HepG2 (cell line): ENCODE measurements around the gene PFN2. TPM values are rescaled to one million over a fixed set of nuclear protein-coding genes. Genes with fewer than 3 reads are reported as not detected.

Source experiments
- EP300 ChIP-seq, 3 experiments: sonication (generic) in 1 of 3; formaldehyde crosslinking in 1 of 3; IDR thresholded peaks; 2 replicates each; pipeline versions ENCODE4 v1.5.1 to v1.6.1; 2011 to 2020; ENCODE audit warnings: low read depth in 2 of 3, low read length in 2 of 3, borderline replicate concordance in 1 of 3, improper control_type of control experiment in 1 of 3, mild to moderate bottlenecking in 1 of 3, missing genetic modification reagents in 1 of 3, moderate library complexity in 1 of 3
- HNRNPH1 ChIP-seq: fragments of 200-400 bp; formaldehyde crosslinking; optimal IDR thresholded peaks from 2 replicates; pipeline ENCODE3; 2017; ENCODE audit warnings: mild to moderate bottlenecking, low read depth, low read length
- HOXA9 ChIP-seq: sonication (generic); formaldehyde crosslinking; IDR thresholded peaks from 2 replicates; pipeline ENCODE4 v1.8.1; 2022; ENCODE audit warnings: missing genetic modification reagents, mild to moderate bottlenecking, moderate library complexity, borderline replicate concordance
- NFAT5 ChIP-seq: sonication (generic); formaldehyde crosslinking; IDR thresholded peaks from 2 replicates; pipeline ENCODE4 v1.4.0; 2020; ENCODE audit warnings: missing genetic modification reagents
- NFIC ChIP-seq: IDR thresholded peaks from 2 replicates; pipeline ENCODE4 v1.6.1; 2012; ENCODE audit warnings: mild to moderate bottlenecking, low read length, inconsistent platforms
- RERE ChIP-seq: IDR thresholded peaks from 2 replicates; pipeline ENCODE4 v1.6.1; 2016; ENCODE audit warnings: low read depth, missing genetic modification reagents, missing compliant biosample characterization
- ZBTB34 ChIP-seq: sonication (generic); formaldehyde crosslinking; IDR thresholded peaks from 2 replicates; pipeline ENCODE4 v1.8.0; 2022; ENCODE audit warnings: mild to moderate bottlenecking, missing genetic modification reagents
- ZNF687 ChIP-seq: sonication (generic); formaldehyde crosslinking; IDR thresholded peaks from 2 replicates; pipeline ENCODE4 v1.5.1; 2020; ENCODE audit warnings: mild to moderate bottlenecking, missing genetic modification reagents, moderate library complexity
- ZNF737 ChIP-seq: sonication (generic); formaldehyde crosslinking; IDR thresholded peaks from 2 replicates; pipeline ENCODE4 v1.5.0; 2020; ENCODE audit warnings: missing genetic modification reagents, mild to moderate bottlenecking, borderline replicate concordance
- polyA plus RNA-seq, 8 experiments: library from polyadenylated mRNA; depleted of rRNA in 3 of 8; stranded (reverse) in 7 of 8; unstranded in 1 of 8; fragments of >200 nt; fragmentation: Illumina TruSeq in 4 of 8; extraction: Trizol in 4 of 8; gene quantifications; 2 replicates each; pipeline versions ENCODE4 v1.2.1 to v1.2.3, GENCODE V29; 2011 to 2016; ENCODE audit warnings: low read depth in 4 of 8, missing spikeins in 1 of 8, mixed read lengths in 1 of 8; ENCODE audit not compliant: insufficient read depth in 1 of 8
- total RNA-seq, 5 experiments: library from RNA; depleted of rRNA; stranded (reverse); fragments of >200 nt; fragmentation: Illumina TruSeq; extraction: Trizol; gene quantifications; 2 replicates each; pipeline ENCODE4 v1.2.3, GENCODE V29; 2016; ENCODE audit warnings: low read depth in 1 of 5

PFN2 gene
- total and polyA plus RNA-seq, 2 of the 13 experiments (the other 11 are each of a cell fraction or from before 2014, with no cell fraction given), result 57.3 to 150 TPM

- TF ChIP-seq ZNF737 (no peak), HOXA9 (CRISPR knock-in tag) (no peak), NFAT5 (CRISPR knock-in tag) (no peak), HNRNPH1 (no peak), EP300 (IDR thresholded peaks at IDR 0.05; ENCODE audit: low read depth in 2 of 2, low read length in 2 of 2) (0 out of 4 replicates have a peak, but pooled peaks have one; percentile 4 to 17), EP300 (CRISPR knock-in tag; IDR thresholded peaks at IDR 0.05; ENCODE audit: borderline replicate concordance) (no peak), ZBTB34 (CRISPR knock-in tag) (0 out of 2 replicates have a peak, but pooled peaks have one; percentile 24), NFIC (0 out of 2 replicates have a peak, but pooled peaks have one; percentile 13), ZNF687 (CRISPR knock-in tag) (no peak), RERE (CRISPR knock-in tag) (no peak)
These were observed 1.4 kb downstream of the PFN2 start (continued) for GRCh38 chr3:149969110-149969939.
